KMS-11 (cell line): Measurements from ENCODE around the gene ENTREP1.

ENCODE experiments used
- H2AFZ ChIP-seq: fragments of 200-600 bp; sonication (generic); 2 replicates; pipeline ENCODE4 v1.6.1; 2016; ENCODE audit warnings: antibody characterized with exemption, mixed run types, low read depth
- H3K27ac ChIP-seq: fragments of 200-600 bp; sonication (generic); 2 replicates; pipeline ENCODE4 v1.6.1; 2016; ENCODE audit warnings: mild to moderate bottlenecking, mixed run types
- H3K27me3 ChIP-seq: fragments of 200-600 bp; sonication (generic); 2 replicates; pipeline ENCODE4 v1.6.1; 2017; ENCODE audit warnings: mild to moderate bottlenecking, low read depth, mixed run types, moderate library complexity; ENCODE audit not compliant: insufficient read depth
- H3K36me3 ChIP-seq: fragments of 200-600 bp; sonication (generic); 2 replicates; pipeline ENCODE4 v1.6.1; 2017; ENCODE audit warnings: mild to moderate bottlenecking, mixed run types; ENCODE audit not compliant: insufficient read depth
- H3K4me1 ChIP-seq: fragments of 200-600 bp; sonication (generic); 2 replicates; pipeline ENCODE4 v1.6.1; 2016; ENCODE audit warnings: mild to moderate bottlenecking, low read depth, mixed run types; ENCODE audit not compliant: poor library complexity, severe bottlenecking
- H3K4me2 ChIP-seq: fragments of 200-600 bp; sonication (generic); 2 replicates; pipeline ENCODE4 v1.7.0; 2016; ENCODE audit warnings: mild to moderate bottlenecking, mixed run types
- H3K4me3 ChIP-seq: fragments of 200-600 bp; sonication (generic); IDR thresholded peaks from 2 replicates; pipeline ENCODE4 v1.6.1; 2017; ENCODE audit warnings: low read depth, low read length, mixed read lengths; ENCODE audit not compliant: insufficient read depth
- H3K79me2 ChIP-seq: fragments of 200-600 bp; sonication (generic); 2 replicates; pipeline ENCODE4 v1.6.1; 2016; ENCODE audit warnings: low read depth, mixed run types; ENCODE audit not compliant: insufficient read depth
- H3K9ac ChIP-seq: fragments of 200-600 bp; sonication (generic); 2 replicates; pipeline ENCODE4 v1.6.1; 2016; ENCODE audit warnings: mild to moderate bottlenecking, mixed run types
- H4K20me1 ChIP-seq: fragments of 200-600 bp; sonication (generic); 2 replicates; pipeline ENCODE4 v1.6.1; 2016; ENCODE audit warnings: mild to moderate bottlenecking, mixed run types; ENCODE audit not compliant: insufficient read depth
- TF ChIP-seq, protein P1 (sequence below): fragments of 200-600 bp; sonication (generic); conservative IDR thresholded peaks from 2 replicates; pipeline ENCODE4 v1.6.1; 2017; ENCODE audit warnings: low read depth, mild to moderate bottlenecking, antibody characterized with exemption, low read length, moderate library complexity, mixed read lengths

Gene ENTREP1

GRCh38 chr9:69331444-69331843 is 6.4 kb downstream of the ENTREP1 start:
- no peaks in the 10 kb centered on the region for H3K36me3 ChIP-seq
- H3K4me1 ChIP-seq, result no peaks in the 10 kb centered on the region
- H3K79me2 ChIP-seq, result no peaks in the 10 kb centered on the region
- no peak overlapping the region for H3K27ac ChIP-seq
- TF ChIP-seq, protein P1, sequence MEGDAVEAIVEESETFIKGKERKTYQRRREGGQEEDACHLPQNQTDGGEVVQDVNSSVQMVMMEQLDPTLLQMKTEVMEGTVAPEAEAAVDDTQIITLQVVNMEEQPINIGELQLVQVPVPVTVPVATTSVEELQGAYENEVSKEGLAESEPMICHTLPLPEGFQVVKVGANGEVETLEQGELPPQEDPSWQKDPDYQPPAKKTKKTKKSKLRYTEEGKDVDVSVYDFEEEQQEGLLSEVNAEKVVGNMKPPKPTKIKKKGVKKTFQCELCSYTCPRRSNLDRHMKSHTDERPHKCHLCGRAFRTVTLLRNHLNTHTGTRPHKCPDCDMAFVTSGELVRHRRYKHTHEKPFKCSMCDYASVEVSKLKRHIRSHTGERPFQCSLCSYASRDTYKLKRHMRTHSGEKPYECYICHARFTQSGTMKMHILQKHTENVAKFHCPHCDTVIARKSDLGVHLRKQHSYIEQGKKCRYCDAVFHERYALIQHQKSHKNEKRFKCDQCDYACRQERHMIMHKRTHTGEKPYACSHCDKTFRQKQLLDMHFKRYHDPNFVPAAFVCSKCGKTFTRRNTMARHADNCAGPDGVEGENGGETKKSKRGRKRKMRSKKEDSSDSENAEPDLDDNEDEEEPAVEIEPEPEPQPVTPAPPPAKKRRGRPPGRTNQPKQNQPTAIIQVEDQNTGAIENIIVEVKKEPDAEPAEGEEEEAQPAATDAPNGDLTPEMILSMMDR, result no peak
- H3K4me2 ChIP-seq, result no peak overlapping the region
- no peak overlapping the region for H3K4me3 ChIP-seq
- no peaks in the 10 kb centered on the region for H4K20me1 ChIP-seq
- no peaks in the 10 kb centered on the region for H3K27me3 ChIP-seq
- H2AFZ ChIP-seq, result no peak overlapping the region
- H3K9ac ChIP-seq, result no peak overlapping the region

- Histone ChIP-seq H2AFZ (no peak overlapping the region), H3K4me3 (no peak overlapping the region), H3K27ac (no peak overlapping the region), H3K4me2 (no peak overlapping the region), H3K4me1 (no peaks in the 10 kb centered on the region), H4K20me1 (no peaks in the 10 kb centered on the region), H3K36me3 (no peaks in the 10 kb centered on the region), H3K79me2 (no peaks in the 10 kb centered on the region), H3K9ac (no peak overlapping the region), H3K27me3 (no peaks in the 10 kb centered on the region)
- TF ChIP-seq, protein P1, result no peak
Observed at GRCh38 chr9:69332067-69332685, 7.2 kb downstream of the ENTREP1 start.

DNA sequence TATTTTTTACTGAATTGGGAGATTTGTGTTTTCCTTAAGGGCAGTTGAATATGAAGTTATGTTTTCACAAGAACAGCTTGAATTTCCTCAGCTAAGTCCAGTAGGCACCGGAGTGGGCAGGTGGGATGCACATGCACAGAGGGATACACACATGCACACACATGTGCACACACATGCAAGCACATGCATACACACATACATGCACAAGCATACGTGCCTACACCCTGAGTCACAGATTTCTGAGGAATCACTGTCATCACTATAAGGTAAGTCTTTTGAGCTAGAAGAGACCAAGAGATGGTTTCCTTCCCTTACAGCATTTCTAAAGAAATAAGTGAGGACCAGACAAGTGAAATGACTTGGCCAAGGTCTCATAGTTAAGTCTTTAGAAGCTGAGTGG is 8.7 kb downstream of the ENTREP1 start:
- Histone ChIP-seq H3K79me2 (no peaks in the 10 kb centered on the region), H3K27ac (no peak overlapping the region), H2AFZ (no peak overlapping the region), H3K27me3 (no peaks in the 10 kb centered on the region), H3K4me3 (no peak overlapping the region), H3K9ac (no peak overlapping the region), H4K20me1 (no peaks in the 10 kb centered on the region), H3K36me3 (no peaks in the 10 kb centered on the region), H3K4me1 (no peaks in the 10 kb centered on the region), H3K4me2 (no peak overlapping the region)
- TF ChIP-seq, protein P1, result no peak

- H3K36me3 ChIP-seq, result no peaks in the 10 kb centered on the region
- H3K4me2 ChIP-seq, result no peak overlapping the region
- TF ChIP-seq, protein P1, result no peak
- H3K27ac ChIP-seq, result no peak overlapping the region
- no peaks in the 10 kb centered on the region for H3K4me1 ChIP-seq
- H4K20me1 ChIP-seq, result no peaks in the 10 kb centered on the region
- no peaks in the 10 kb centered on the region for H3K27me3 ChIP-seq
- no peak overlapping the region for H3K9ac ChIP-seq
- no peaks in the 10 kb centered on the region for H3K79me2 ChIP-seq
- no peak overlapping the region for H2AFZ ChIP-seq
- H3K4me3 ChIP-seq, result no peak overlapping the region
Observed at GRCh38 chr9:69334317-69334716, 9.3 kb downstream of the ENTREP1 start.
